ENCODE data around the gene PIK3CG.
"Not testable (repeated sequence)": the region's sequence is repeated elsewhere in the genome, so short reads cannot be mapped to it uniquely, and the experiment has no call there.

PIK3CG gene

DNA sequence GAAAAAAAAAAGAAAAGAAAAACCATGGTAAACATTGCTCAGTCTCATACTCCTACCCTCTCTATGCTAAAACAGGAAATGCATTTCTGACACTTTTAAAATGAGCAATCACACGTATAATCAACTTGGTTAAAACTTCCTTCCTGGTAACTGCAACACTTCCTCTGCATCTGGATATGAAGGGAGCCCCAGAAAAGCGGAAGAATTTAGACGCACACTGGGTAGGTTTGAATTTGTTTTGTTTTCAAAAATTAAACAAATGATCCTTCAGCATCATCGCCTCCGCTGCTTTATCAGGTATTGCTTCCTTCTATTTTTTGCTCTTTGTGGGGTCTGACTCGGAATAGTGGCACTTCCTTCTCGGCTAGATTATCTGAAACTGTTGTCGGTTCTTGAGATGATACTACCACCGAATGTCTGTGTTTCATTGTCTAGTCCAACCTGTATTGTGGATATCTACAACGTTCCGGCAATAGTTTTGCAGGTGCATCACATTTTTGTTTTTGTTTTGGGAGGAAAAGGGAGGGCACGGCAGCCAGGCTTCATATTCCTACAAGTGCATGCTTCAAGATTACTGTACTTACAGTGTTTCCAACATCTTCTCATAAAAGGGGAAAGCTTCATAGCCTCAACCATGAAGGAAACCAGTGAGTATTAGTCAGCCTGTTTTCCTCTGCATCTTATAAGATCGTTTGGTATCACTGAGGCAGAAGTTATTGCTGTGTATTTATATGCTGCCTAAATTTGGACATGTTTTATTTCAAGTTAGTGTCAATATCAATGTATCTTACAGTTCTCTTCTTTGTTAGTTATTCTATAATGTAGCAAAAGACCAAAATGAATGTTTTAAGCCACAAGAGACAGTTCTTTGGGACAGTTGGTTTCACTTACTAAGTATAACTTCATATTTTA is at the start of gene PIK3CG:
TSS of gene PIK3CG (plus strand) at position 153 of the 912 bp plus-strand sequence. CDS start 2,280 bp downstream, outside the sequence.
- DNase-seq = no peak

DNA sequence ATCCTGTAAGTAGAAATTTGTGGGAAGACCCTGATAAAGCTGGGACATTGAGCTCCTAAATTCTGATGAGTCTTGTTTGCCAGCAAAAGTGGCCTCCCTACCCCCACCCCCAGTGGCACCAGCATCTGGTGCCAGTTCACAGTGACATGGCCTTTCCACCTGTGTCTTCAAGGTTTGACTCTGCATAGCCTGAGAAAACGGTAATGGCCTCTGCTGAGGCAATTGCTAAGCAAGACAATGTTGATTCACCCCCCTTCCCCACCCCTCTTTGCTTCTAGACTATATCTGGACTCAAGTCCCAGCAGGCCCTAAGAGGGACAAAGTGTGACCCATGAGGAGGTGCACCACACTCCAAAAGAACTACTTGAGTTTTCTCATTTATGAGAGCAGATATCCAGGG is 48.0 kb upstream of the PIK3CG start:
- no peak for DNase-seq

DNA sequence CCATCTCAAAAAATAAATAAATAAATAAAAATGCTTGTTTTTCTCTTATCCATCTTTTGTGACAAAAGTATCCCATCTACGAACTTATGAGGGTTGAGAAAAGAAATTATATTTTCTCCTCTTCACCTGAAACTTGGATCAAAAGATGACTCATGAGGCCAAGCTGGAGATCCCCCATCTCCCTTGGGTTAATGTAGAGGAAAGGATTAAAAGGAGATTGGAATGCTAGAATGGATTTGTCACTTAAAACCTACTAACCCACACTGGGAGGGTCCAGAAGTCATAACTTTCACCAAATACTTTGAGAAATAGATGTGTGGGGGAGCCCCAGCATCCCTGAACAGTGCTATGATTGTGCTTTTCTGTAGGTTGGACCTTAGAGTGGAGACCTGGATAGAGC is 46.3 kb upstream of the PIK3CG start:
- DNase-seq = no peak

DNA sequence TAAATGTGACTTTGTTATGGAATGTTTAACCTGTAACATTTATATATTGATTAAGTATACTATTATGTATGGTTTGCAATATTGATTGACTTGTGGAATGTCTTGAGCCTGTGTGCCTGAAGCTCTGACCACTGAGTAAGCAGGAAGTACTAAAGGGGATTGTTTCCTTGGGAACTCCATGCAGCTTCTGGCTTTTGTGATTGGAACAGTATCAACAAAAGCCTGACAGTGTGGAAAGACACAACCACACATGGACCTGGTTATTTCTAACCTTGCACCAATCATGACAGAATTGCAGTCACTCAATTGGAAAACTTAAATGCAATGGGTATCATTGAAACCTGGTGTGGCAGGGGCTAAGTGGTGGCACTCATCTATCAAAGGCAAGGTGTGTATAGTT is 45.5 kb upstream of the PIK3CG start:
- DNase-seq = no peak

DNA sequence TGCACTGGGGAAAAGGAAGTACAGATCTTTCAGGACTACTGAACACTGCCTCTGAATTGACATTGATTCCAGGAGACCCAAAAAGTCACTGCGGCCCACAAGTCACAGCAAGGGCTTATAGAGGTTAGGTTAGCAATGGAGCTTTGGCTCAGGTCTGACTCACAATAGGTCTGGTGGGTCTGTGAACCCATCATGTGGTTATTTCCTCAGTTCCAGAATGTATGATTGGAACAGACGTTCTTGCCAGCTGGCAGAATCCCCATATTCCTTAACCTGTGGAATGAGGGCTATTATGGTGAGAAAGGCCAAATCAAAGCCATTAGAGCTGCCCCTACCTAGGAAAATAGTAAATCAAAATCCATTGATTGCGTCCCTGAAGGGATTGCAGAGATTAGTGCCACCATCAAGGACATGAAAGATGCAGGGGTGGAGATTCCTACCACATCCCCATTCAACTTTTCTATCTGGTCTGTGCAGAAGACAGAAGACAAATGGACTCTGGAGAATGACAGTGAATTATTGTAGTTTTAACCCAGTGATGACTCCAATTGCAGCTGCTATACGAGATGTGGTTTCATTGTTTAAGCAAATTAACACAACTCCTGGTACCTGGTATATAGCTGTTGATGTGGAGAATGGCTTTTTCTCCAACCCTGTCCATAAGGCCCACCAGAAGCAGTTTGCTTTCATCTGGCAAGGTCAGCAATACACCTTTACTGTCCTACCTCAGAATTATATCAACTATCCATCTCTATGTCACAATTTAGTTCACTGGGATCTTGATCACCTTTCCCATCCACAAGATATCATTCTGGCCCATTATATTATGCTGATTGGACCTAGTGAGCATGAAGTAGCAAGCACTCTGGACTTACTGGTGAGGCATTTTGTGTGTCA is 44.5 kb upstream of the PIK3CG start:
- no peak for DNase-seq

DNA sequence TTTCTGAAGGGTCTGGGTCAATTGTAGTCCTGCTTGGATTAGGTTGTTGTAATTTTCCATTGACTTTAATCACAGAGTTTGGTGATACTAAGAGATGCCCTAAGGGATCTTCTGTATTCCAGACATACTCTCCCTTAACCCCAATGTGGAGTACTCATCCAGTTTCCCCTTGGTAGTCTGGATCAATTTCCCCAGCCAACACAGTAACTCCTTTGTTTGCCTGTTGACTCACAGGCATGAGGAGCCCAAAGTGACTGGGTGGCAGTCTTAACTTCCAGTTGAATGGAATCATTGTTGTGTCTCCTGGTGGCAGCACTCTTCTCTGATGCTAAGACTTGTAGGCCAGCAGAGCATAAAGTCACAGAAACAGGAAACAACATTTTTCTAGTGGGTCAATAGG is 41.5 kb upstream of the PIK3CG start:
- no peak for DNase-seq

DNA sequence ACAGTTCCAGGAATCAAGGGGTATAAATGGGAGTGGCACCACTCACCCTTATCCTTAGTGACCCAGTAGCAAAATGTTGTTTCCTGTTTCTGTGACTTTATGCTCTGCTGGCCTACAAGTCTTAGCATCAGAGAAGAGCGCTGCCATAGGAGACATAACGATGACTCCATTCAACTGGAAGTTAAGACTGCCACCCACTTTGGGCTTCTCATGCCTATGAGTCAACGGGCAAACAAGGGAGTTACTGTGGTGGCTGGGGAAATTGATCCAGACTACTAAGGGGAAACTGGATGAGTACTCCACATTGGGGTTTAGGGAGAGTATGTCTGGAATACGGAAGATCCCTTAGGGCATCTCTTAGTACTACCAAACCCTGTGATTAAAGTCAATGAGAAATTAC is 40.6 kb upstream of the PIK3CG start:
- no peak for DNase-seq

DNA sequence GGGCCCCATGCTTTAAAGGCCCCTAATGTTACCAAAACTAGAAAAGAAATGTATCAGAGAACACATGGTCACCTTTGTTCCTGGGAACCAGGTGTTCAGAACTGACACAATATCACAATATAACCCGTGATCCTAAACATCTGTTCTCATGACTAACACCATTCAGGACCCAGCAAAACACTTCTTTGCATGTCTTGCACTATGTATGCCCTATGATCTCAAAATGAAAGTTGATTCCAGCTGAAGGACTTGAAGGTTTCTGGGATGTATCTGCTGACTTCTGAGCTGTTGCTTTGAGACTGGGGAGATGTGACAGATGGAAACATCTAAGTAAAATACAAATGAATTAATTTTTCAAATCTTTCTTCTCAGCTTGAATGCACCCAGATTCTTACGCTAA is 37.5 kb upstream of the PIK3CG start:
- DNase-seq = no peak

DNA sequence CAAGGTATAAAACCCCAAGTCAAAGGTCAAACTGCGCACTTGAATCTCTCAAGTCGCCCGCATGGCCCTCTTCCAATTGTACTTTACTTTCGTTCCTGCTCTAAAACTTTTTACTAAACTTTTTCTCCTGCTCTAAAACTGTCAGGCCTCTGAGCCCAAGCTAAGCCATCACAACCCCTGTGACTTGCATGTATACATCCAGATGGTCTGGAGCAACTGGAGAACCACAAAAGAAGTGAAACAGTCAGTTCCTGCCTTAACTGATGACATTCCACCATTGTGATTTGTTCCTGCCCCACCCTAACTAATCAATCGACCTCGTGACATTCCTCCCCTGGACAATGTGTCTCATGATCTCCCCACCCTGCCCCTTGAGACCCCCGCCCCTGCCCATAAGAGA is 35.6 kb upstream of the PIK3CG start:
- no peak for DNase-seq

DNA sequence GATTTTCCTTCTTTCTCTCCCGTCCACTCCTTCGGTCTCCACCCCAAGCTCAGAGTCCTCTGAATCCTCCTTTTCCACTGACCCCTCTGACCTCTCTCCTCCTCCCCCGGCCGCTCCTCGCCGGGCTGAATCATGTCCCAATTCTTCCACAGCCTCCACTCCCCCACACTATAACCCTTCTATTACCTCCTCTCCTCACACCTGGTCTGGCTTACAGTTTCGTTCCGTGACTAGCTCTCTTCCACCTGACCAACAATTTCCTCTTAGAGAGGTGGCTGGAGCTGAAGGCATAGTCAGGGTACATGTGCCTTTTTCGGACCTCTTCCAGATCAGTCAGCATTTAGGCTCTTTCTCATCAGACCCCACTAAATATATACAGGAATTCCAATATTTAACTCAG is 34.2 kb upstream of the PIK3CG start:
- not testable (repeated sequence) for DNase-seq

DNA sequence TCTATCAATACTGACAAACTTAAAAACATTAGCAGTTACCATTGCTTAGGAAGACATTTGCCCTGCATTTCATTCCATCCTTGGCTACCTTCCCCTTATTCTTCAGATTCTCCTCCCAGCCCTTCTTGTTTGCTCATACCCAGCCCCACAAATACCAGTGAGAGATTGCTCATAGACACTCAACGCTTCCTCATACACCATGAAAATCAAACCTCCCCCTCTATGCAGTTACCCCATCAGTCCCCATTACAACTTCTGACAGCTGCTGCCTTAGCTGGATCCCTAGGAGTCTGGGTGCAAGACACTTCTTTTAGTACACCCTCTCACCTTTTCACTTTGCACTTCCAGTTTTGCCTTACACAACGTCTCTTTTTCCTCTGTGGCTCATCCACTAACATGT is 28.3 kb upstream of the PIK3CG start:
- DNase-seq = no peak

DNA sequence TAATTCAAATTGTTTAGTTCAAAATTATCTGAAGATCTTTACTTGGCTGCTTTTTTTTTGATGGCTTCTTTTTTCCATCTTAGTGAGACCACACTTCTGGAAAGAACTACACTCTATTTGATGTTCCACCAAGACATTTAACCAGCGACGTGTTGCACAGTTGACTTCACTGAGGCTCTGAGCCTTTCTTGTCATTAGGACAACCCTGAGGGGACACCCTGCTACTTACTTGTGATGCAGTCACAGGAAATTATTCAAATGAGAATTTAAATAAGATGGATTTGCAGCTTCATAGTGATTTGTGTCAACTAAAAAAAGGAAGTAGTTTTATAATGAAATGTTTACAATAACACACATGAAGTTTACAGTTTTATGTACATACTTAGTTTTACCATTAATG is 25.6 kb upstream of the PIK3CG start:
- DNase-seq = no peak

DNA sequence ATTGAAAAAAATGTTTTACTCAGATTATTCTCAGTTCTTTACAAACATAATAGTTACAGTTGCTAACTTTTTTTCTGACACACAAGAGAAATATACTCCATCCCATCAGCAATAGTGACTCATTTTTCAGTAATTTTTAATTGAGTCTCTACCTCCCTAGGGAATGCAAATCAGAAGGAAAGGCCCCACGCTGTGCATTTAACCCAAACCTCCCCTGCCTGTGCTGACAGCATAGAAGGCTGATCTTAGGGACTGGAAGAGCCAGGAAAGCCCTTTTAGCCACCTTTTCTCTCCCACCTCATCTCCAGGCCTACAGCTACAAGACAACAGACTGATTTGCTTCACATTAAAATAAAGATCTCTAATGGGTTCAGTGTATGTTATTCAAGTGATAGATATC is 24.7 kb upstream of the PIK3CG start:
- no peak for DNase-seq

DNA sequence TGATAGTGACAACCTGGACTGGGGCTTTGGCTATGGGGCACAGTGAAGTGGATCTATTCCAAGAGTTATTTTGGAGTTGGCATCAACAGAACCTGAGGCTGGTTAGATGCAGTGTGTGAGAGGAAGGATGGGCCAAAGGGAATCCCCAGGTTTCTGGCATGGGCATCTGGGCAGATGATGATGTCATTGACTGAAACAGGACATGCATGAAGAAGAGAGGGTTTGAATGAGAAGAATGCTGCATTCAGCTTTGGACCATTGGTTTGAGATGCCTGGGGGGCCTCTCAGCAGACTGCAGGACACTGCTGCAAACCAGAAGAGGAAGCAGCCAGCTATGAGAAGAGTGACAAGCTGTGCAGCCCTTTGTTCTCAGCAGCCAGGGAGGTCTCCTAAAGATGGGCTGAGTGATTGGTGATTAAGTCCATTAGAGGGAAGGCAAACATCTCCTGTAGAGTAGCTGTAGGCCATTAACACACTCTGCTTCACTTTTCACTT is 23.1 kb upstream of the PIK3CG start:
- DNase-seq = no peak

DNA sequence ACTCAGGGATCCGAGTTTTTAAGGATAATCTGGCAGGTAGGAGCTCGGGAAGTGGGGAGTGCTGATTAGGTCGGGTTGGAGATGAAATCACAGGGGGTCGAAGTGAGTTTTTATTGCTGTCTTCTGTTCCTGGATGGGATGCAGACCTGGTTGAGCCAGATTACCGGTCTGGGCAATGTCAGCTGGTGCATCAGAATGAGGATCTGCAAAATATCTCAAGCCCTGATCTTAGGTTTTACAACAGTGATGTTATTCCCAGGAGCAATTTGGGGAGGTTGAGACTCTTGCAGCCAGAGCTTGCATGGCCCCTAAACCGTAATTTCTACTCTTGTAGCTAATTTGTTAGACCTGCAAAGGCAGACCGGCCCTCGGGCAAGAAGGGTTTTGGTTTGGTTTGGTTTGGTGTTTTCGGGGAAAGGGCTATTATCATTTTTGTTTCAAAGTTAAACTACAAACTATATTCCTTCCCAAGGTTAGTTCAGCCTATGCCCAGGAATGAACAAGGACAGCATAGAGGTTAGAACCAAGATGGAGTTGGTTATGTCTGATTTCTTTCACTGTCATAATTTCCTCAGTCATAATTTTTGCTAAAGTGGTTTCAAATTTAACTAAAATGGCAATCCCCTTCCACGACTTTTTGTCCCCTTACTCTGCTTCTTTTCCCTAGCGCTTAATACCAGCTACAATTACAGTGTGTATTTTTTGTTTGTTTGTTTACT is 20.6 kb upstream of the PIK3CG start:
- DNase-seq = no peak

DNA sequence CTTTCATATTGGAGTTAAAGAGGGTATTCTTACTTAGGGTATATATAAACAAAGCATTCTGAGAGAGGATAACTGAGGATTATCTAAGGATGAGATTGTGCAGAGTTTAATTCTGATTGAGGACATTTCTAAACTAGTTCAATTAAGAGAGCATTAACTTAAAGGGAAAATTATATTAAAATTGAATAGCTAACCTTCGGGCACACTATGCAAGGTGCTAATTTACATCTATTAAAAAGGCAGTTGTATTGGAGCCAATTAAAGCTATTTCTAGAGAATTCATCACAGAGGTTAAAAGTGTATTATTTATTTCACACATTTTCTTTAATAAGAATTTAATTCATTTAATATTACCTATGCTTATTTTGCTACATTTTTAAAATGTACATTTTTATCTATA is 17.0 kb upstream of the PIK3CG start:
- DNase-seq = no peak

DNA sequence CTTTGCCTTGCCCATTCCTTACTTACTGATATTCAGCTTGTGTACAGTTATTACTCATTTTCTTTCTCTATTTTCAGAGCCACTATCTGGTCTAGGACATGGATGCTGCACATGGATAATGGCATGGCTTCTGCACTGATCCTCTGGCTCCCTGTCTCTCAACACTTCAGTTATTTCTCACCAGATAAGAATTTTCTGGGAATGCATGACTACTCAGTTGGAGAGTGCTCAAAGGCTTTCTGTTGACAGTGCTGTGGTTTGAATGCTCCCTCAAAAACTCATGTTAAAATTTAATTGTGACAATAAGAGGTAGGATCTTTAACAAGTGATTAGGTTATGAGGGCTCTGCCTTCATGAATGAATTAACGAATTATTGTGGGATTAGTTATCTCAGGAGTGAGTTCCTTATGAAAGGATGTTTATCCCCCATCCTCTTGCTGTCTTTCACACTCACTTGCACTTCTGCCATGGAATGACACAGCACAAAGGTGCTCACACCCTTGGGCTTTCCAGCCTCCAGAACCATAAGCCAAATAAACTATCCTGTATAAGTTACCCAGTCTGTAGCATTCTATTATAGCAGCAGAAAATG is 16.1 kb upstream of the PIK3CG start:
- DNase-seq = no peak

DNA sequence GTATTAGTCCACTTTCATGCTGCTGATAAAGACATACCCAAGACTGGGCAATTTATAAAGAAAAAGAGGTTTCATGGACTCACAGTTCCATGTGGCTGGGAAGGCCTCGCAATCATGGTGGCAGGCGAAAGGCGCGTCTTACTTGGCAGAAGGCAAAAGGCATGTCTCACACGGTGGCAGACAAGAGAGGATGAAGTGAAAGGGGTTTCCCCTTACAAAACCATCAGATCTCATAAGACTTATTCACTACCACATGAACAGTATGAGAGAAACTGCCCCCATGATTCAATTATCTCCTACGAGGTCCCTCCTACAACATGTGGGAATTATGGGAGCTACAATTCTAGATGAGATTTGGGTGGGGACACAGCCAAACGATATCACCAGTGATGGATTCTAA is 13.4 kb upstream of the PIK3CG start:
- not testable (repeated sequence) for DNase-seq

DNA sequence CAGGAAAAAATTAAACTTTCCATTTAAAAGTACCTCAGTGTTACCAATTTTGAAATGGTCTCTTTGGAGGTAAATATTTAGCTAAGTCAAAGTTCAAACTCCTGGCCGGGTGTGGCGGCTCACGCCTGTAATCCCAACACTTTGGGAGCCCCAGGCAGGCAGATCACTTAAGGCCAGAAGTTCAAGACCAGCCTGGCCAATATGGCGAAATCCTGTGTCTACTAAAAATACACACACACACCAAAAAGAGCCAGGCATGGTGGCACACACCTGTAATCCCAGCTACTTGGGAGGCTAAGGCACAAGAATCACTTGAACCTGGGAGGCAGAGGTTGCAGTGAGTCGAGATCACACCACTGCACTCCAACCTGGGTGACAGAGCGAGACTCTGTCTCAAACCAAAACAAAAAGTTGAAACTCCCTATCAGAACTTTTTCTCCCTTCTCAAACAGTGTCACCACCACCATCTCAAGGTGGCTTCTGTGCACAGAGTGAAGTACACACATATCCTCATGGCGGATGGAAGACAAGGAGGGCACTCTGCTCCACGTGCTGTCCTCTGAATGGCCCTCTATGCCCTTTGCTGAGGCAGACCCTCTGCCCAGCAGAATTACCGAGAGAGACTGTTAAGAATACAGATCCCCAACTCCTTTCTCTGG is 11.7 kb upstream of the PIK3CG start:
- DNase-seq = no peak

DNA sequence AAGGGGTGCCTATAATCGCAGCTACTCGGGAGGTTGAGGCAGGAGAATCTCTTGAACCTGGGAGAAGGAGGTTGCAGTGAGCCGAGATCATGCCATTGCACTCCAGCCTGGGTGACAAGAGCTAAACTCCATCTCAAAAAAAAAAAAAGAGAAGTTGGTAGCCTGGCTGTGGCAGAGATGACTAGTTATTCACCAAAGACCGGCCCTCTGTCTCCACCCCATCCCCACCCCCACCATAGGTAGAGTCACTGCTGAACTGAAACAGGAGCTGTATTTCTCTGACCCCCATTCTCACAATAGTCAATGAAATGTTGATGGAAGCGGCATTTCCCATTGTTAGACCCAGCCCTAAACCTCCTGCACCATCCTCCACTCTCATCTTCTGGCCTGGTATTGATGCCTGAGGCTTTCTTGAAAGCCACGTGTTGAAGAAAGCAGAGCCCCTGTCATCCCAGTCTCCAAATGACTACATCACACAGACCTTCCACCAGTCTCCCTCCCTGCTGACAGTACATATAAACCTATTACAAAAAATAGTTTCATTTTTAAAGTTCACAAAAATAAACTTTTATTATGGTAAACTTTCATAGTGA is 9.4 kb upstream of the PIK3CG start:
- no peak for DNase-seq

DNA sequence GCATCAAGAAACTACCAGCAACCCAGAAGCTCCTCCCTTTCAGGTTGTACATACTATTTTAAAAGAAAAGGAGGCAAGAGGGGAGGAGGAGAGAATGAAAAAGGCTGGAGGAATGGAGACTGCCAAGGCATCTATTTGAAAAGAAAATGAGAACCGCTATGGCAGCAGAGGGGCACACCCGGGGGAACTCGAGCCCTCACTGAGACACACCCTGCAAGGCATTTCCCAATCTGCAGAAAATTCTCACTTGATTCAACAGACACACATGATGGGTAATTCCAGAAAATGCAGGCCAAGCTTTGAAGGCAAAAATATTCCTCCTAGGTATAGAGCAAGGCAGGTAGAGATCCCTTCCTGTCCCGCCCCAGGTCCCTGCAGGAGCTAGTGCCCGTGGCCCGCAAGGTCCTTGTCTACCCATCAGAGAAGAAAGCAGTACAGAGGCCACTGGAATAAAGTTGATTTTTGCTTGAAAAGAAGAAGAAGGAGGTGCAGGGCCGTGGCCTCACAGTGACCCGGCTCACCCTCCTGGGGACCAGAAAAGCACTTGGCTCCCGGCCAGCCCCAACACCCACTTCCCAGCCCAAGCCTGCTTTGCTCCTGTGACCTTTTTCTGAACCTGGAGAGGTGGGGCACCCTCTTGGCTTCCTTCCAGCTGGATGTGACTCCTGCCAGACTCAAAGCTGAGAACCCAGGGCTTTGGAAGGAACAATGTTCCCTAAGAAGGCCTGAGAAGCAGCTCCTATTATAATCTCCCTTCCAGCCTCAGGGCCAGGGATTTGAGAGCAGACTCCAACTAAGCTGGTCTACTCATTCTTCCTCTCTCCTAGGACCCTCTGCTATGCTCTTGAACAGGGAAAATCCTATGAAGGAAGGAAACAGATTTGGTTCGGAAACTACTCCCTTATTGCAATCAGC is 6.2 kb upstream of the PIK3CG start:
- DNase-seq = no peak

Measured in SHP77 treated with DMSO at 0.1 percent for 48 hours (cell line).